HG02943 (cell line): ENCODE measurements around the gene NACC1.
A peak's percentile ranks its signal among the peaks of the same experiment; 100 is the strongest.

Source experiments
- ATAC-seq: cut with Tn5 transposase; IDR thresholded peaks from one replicate; pipeline ENCODE4 v1.9.1; 2021; ENCODE audit warnings: mild to moderate bottlenecking, low read depth, moderate library complexity; ENCODE audit not compliant: unreplicated experiment

Gene NACC1

GRCh38 chr19:13099073-13099999, 18.7 kb upstream of the NACC1 start:
- ATAC-seq, result no peak

- no peak for ATAC-seq
Observed at GRCh38 chr19:13100031-13100588, 18.0 kb upstream of the NACC1 start.

GRCh38 chr19:13100841-13101589, 17.0 kb upstream of the NACC1 start:
- no peak for ATAC-seq

GRCh38 chr19:13101590-13102415, 16.3 kb upstream of the NACC1 start:
- ATAC-seq, result no peak

- no peak for ATAC-seq
Observed at GRCh38 chr19:13102416-13102665, 15.7 kb upstream of the NACC1 start.

- ATAC-seq, result peak; percentile 50
Observed at GRCh38 chr19:13102666-13103580, 15.1 kb upstream of the NACC1 start, which contains the start of gene LYL1. Gene LYL1, minus strand, starts transcription at chr19:13102858. Its CDS starts 1,687 bp downstream, at chr19:13101171.

- no peak for ATAC-seq
Observed at GRCh38 chr19:13103581-13104359, 14.3 kb upstream of the NACC1 start.

- no peak for ATAC-seq
Observed at GRCh38 chr19:13104360-13104847, 13.7 kb upstream of the NACC1 start.

GRCh38 chr19:13104848-13105711, 13.0 kb upstream of the NACC1 start:
- no peak for ATAC-seq

GRCh38 chr19:13109361-13110098, 8.5 kb upstream of the NACC1 start:
- no peak for ATAC-seq

- ATAC-seq, result no peak
Observed at GRCh38 chr19:13110099-13110610, 7.9 kb upstream of the NACC1 start.

GRCh38 chr19:13112555-13112954, 5.5 kb upstream of the NACC1 start:
- ATAC-seq, result no peak

- ATAC-seq, result no peak
Observed at GRCh38 chr19:13115936-13116281, 2.2 kb upstream of the NACC1 start.

- peak; percentile 57 for ATAC-seq
Observed at GRCh38 chr19:13116282-13117175, 1.5 kb upstream of the NACC1 start, which contains the start of gene TRMT1. Gene TRMT1, minus strand, starts transcription at chr19:13116740. Its CDS starts 341 bp downstream, at chr19:13116399.

- no peak for ATAC-seq
Observed at GRCh38 chr19:13117176-13117771, 790 bp upstream of the NACC1 start.
